Gastrocnemius medialis (tissue), 4 donors: Measurements from ENCODE around the gene CCDC91.

Experiments used
- CTCF ChIP-seq, 5 experiments: fragments of 450-650 bp in 3 of 5; fragments of 200-600 bp in 2 of 5; sonication (generic) in 2 of 5; IDR thresholded peaks in 4 of 5; conservative IDR thresholded peaks in 1 of 5; 1 replicate in 4 of 5; 2 replicates in 1 of 5; pipeline ENCODE4 v1.5.1; 2016 to 2019; ENCODE audit warnings: antibody characterized with exemption in 5 of 5, mild to moderate bottlenecking in 3 of 5, moderate library complexity in 3 of 5
- POLR2A ChIP-seq, 2 donors: fragments of 450-650 bp; IDR thresholded peaks; one replicate each; pipeline ENCODE4 v1.6.1; 2017; ENCODE audit warnings: antibody characterized with exemption in 2 of 2, mild to moderate bottlenecking in 2 of 2, moderate library complexity in 2 of 2

GRCh38 chr12:28216016-28216415 is 25.8 kb downstream of the CCDC91 start:
- no peak for TF ChIP-seq CTCF (IDR thresholded peaks at IDR 0.05 in 4 of 5, conservative IDR thresholded peaks at IDR 0.05 in 1 of 5)
- TF ChIP-seq POLR2A (IDR thresholded peaks at IDR 0.05) = no peak
